ENCODE results near the gene CD9.
"Not testable (repeated sequence)": the region's sequence is repeated elsewhere in the genome, so short reads cannot be mapped to it uniquely, and the experiment has no call there.

CD9 gene

GRCh38 chr12:6180268-6181051, 19.7 kb upstream of the CD9 start:
- no peak for DNase-seq

GRCh38 chr12:6181166-6181565, 19.0 kb upstream of the CD9 start:
- DNase-seq = no peak

- no peak for DNase-seq
Measured at GRCh38 chr12:6181583-6182278, 18.5 kb upstream of the CD9 start.

GRCh38 chr12:6182279-6182898, 17.8 kb upstream of the CD9 start:
- DNase-seq = no peak

- DNase-seq = no peak
Measured at GRCh38 chr12:6183689-6184428, 16.3 kb upstream of the CD9 start.

GRCh38 chr12:6185961-6186827, 14.0 kb upstream of the CD9 start:
- no peak for DNase-seq

GRCh38 chr12:6187948-6188793, 12.0 kb upstream of the CD9 start:
- no peak for DNase-seq

- no peak for DNase-seq
Measured at GRCh38 chr12:6189028-6189427, 11.2 kb upstream of the CD9 start.

GRCh38 chr12:6189952-6190598, 10.1 kb upstream of the CD9 start:
- not testable (repeated sequence) for DNase-seq

GRCh38 chr12:6190767-6191530, 9.3 kb upstream of the CD9 start:
- not testable (repeated sequence) for DNase-seq

GRCh38 chr12:6192604-6193380, 7.4 kb upstream of the CD9 start:
- no peak for DNase-seq

- no peak for DNase-seq
Measured at GRCh38 chr12:6193853-6194815, 6.1 kb upstream of the CD9 start.

GRCh38 chr12:6195665-6196535, 4.3 kb upstream of the CD9 start:
- DNase-seq = peak; percentile 70

- no peak for DNase-seq
Measured at GRCh38 chr12:6198051-6198450, 2.1 kb upstream of the CD9 start.

- no peak for DNase-seq
Measured at GRCh38 chr12:6198556-6198955, 1.6 kb upstream of the CD9 start.

GRCh38 chr12:6198985-6199530, 1.1 kb upstream of the CD9 start:
- DNase-seq = no peak
